Measurements from ENCODE around the gene CBARP. TPM values are rescaled to one million over a fixed set of nuclear protein-coding genes. Genes with fewer than 3 reads are reported as not detected.

Gene CBARP
- total RNA-seq, 1 experiment from 2014 or later = 28.4 TPM

GRCh38 chr19:1277061-1277460, 39.3 kb upstream of the CBARP start:
- no peak overlapping the region for H3K4me2 ChIP-seq (ENCODE audit: insufficient read depth, insufficient read length, low read length)
- no peak overlapping the region for H3K56ac ChIP-seq (ENCODE audit: insufficient read length, low read depth, low read length)
- H2BK15ac ChIP-seq (ENCODE audit: low read depth, low read length) = no peak overlapping the region

More at GRCh38 chr19:1277061-1277460, 39.3 kb upstream of the CBARP start:
- Histone ChIP-seq H4K91ac (ENCODE audit: insufficient read length, low read depth, low read length) (no peak overlapping the region), H4K5ac (ENCODE audit: insufficient read length, low read depth, low read length) (no peak overlapping the region), H3K9ac (ENCODE audit: extremely low read depth, insufficient read length, low read length) (no peak overlapping the region), H3K14ac (ENCODE audit: insufficient read depth, low read length) (no peak overlapping the region), H3K79me2 (ENCODE audit: insufficient read depth, low read length) (no peaks in the 10 kb centered on the region), H2BK120ac (ENCODE audit: low read depth, low read length, poor library complexity, severe bottlenecking) (no peak overlapping the region), H3K27me3 (ENCODE audit: insufficient read depth, low read length) (no peaks in the 10 kb centered on the region), H3K79me1 (ENCODE audit: insufficient read depth, low read depth, low read length, poor library complexity, severe bottlenecking) (no peaks in the 10 kb centered on the region), H3K27ac (ENCODE audit: insufficient read length, low read depth, low read length) (no peak overlapping the region), H3K23ac (ENCODE audit: insufficient read length, low read depth, low read length) (no peak overlapping the region), H3T11ph (ENCODE audit: low read length) (no peak overlapping the region), H2BK12ac (ENCODE audit: insufficient read length, low read depth, low read length) (no peak overlapping the region), H2AFZ (ENCODE audit: low read length) (no peak overlapping the region), H3K23me2 (ENCODE audit: insufficient read length, low read depth, low read length, poor library complexity, severe bottlenecking) (peaks cover 9% of the 10 kb centered on the region), H3K4me1 (ENCODE audit: insufficient read depth, low read length) (no peaks in the 10 kb centered on the region), H3K9me3 (ENCODE audit: control insufficient read depth, low read depth, low read length) (no peaks in the 10 kb centered on the region), H3K4ac (ENCODE audit: low read depth, low read length) (no peak overlapping the region), H4K20me1 (ENCODE audit: control insufficient read depth, insufficient read depth, insufficient read length) (no peaks in the 10 kb centered on the region), H2BK20ac (ENCODE audit: low read depth, low read length, poor library complexity, severe bottlenecking) (no peak overlapping the region), H4K8ac (replicated peaks; ENCODE audit: insufficient read length, low read depth, low read length) (no peak overlapping the region), H2BK5ac (ENCODE audit: insufficient read length, low read length) (no peak overlapping the region), H3K18ac (ENCODE audit: insufficient read length, low read depth, low read length) (no peak overlapping the region), H2AK5ac (ENCODE audit: insufficient read length, low read length) (no peak overlapping the region)
- no peak for DNase-seq
- H3K36me3 Mint-ChIP-seq (ENCODE audit: insufficient read depth in 1 of 3, low read depth in 3 of 3) = peaks cover 18 to 59% (median 37%) of the 10 kb centered on the region in 3 experiments
- H3K27me3 Mint-ChIP-seq (ENCODE audit: low read depth) = no peaks in the 10 kb centered on the region; the same call in 1 of the 2 replicates
- WGBS (ENCODE audit: extremely low coverage, insufficient read length, low lambda C conversion rate) = no CpG with 5 or more reads among the region's 15 CpGs
- peaks cover 23 to 27% of the 10 kb centered on the region in 2 experiments for H3K4me1 Mint-ChIP-seq
- TF ChIP-seq CTCF (conservative IDR thresholded peaks at IDR 0.05) = no peak
- peak overlapping the region; percentile 71 to 87 for H3K4me3 Mint-ChIP-seq
- H3K27ac Mint-ChIP-seq = no peak overlapping the region
- no peaks in the 10 kb centered on the region for H3K9me3 Mint-ChIP-seq

Measured in H9 (cell line).